Epithelial cell of proximal tubule (primary cell): ENCODE data around the gene GPX6. TPM values are rescaled to one million over a fixed set of nuclear protein-coding genes. Genes with fewer than 3 reads are reported as not detected.

Source experiments
- DNase-seq: peaks from one replicate; pipeline ENCODE4 v3.0.0-alpha.2; 2011; ENCODE audit warnings: low read depth
- H3K4me3 ChIP-seq: 2 replicates; pipeline ENCODE4 v1.5.1; 2011; ENCODE audit warnings: low read depth, mild to moderate bottlenecking, low read length
- total RNA-seq: library from RNA; depleted of rRNA; stranded (reverse); fragments of >200 nt; gene quantifications from 2 replicates; pipeline ENCODE4 v1.2.3, GENCODE V29; 2015
- TF ChIP-seq, protein P1 (sequence below): conservative IDR thresholded peaks from 2 replicates; pipeline ENCODE4 v1.5.1; 2012; ENCODE audit warnings: low read depth, mild to moderate bottlenecking, low read length

GPX6 gene
- total RNA-seq, 1 donor from 2014 or later, result not detected

DNA sequence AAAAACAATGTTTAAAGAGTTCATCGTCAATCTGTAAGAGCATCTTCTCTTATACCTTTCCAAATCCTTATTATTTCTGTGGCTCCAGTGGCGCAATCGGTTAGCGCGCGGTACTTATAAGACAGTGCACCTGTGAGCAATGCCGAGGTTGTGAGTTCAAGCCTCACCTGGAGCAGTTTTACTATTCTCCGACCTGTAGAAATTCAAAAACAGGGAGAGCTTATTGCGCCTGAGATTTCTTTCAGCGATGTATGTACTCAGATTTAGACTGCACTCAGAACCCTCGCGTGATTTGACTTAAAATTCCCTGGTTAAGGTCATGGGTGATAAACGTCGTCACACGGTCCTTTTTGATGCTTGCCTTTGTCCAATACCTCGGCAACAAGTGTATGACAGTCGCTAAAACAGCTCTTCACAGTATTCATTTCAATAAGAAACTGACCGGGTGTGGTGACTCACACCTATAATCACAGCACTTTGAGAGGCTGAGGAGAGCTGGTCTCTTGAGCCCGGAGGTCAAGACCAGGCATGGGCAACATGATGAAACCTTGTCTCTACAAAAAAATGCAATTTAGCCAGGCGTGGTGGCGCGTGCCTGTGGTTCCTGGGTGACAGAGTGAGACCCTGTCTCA lies 22.0 kb upstream of the GPX6 start:
- DNase-seq, result no peak
- H3K4me3 ChIP-seq, result no peak overlapping the region
- TF ChIP-seq, protein P1, sequence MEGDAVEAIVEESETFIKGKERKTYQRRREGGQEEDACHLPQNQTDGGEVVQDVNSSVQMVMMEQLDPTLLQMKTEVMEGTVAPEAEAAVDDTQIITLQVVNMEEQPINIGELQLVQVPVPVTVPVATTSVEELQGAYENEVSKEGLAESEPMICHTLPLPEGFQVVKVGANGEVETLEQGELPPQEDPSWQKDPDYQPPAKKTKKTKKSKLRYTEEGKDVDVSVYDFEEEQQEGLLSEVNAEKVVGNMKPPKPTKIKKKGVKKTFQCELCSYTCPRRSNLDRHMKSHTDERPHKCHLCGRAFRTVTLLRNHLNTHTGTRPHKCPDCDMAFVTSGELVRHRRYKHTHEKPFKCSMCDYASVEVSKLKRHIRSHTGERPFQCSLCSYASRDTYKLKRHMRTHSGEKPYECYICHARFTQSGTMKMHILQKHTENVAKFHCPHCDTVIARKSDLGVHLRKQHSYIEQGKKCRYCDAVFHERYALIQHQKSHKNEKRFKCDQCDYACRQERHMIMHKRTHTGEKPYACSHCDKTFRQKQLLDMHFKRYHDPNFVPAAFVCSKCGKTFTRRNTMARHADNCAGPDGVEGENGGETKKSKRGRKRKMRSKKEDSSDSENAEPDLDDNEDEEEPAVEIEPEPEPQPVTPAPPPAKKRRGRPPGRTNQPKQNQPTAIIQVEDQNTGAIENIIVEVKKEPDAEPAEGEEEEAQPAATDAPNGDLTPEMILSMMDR, result no peak

DNA sequence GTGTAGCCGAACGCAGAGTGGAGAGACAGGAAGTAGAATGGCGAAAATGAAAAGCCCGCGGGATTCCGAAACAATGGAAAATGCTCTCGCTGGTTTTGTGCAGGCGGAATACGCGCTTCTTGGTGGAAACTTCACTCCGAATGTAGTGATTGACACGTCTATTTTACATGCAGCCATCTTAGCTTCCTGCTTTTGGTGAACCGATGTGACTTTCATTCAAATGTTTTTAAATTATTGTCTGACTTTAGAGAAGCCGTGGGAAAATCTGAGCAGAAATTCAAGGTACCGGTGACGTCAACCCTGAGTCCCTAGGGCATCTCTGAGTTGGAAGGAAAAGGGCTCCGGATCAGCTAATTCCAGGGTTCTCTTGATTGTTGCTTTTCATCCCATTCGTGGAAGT lies 21.5 kb upstream of the GPX6 start:
- TF ChIP-seq, protein P1, result no peak
- no peak overlapping the region for H3K4me3 ChIP-seq
- no peak for DNase-seq

DNA sequence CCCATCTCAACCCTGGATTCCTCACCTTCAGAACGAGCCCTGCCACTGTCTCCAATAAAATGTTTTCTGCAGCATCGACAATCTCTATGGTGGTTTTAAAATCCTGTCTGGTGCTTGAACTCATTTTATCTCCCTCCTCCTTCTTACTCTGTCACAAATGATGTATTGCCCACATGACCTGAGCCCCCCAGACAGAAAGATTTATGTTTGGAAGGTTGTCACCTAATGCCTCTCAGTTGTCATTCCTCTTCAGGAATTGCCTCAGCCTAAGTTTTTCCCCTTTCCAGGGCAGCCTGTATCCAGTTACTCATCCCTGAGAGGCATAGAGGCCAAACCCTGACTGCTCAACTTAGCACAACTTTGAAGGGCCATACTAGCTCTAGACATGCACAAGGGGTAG lies 19.3 kb upstream of the GPX6 start:
- no peak for DNase-seq
- TF ChIP-seq, protein P1, result no peak

DNA sequence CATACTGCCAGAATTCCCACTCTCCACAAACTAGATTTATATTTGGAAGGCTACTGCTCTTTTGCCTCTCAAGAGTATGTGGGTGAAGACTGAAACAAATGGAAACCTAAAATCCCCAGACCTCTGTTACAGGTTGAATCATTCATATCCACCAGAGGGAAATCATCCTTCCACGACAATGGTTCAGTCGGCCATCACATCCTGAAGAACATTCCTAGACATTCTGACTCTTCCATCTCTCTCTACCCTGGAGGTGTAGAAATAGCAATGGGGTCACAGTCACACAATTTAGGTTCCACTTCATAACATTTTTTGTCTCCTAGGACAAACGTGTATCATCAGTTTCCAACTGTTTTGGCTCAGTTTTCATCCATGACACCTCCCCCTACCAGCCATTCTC lies 18.7 kb upstream of the GPX6 start:
- TF ChIP-seq, protein P1, result no peak
- DNase-seq, result no peak
- no peak overlapping the region for H3K4me3 ChIP-seq

More for the DNA sequence above, 19.3 kb upstream of the GPX6 start:
- H3K4me3 ChIP-seq, result no peak overlapping the region

DNA sequence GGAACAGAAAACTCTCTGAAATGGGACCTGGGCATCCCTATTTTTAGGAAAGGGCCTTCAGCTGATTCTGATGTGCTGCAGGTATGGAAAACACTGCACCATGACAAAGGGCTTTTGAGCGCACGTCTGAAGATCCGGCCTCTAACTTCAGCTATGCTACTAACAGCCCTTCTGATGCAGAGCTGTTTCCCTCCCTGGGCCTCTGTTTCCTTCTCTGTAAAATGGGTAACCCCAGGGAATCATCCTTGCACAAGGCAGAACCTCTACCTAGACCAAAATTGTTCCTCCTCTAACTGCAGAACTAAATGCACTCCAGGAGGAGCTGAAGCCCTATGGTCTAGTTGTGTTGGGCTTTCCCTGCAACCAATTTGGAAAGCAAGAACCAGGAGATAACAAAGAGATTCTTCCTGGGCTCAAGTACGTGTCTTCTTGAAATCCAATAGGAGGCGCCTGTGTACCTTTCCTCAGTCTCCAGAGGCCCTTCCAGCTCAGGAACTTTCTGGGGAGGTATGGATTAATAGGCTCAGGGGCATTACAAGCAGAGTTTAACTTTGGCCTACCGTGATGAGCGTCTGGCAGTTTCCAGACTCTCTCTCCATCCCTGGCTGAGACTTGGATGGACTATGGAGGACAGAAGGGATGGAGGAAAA lies 16.0 kb upstream of the GPX6 start:
- no peak overlapping the region for H3K4me3 ChIP-seq
- TF ChIP-seq, protein P1, result peak; percentile 53
- no peak for DNase-seq

DNA sequence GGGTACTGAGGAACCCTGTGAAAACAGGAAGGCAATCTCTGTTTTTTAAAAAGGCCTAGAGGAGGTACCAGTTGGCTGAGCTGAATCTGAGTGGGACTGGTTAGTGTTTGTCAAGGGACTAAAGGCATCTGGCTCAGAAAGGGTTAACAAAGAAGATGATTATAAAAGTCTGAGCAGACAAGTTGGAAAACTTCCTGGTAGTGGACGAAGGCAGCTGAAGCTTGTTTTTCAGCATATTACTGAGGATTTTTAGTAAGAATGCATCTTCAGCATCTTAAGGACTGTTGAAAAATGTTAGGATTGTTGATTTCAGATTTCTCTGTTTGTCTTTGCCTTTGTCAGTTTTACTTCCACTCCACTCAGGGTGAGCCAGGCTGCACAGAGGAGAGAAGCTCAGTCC lies 15.2 kb upstream of the GPX6 start:
- DNase-seq, result no peak
- TF ChIP-seq, protein P1, result no peak
- H3K4me3 ChIP-seq, result no peak overlapping the region
